Right cardiac atrium (tissue), 5 donors: ENCODE data around the gene SORL1-AS1.

Experiments used
- ATAC-seq, 2 donors: fragments of 200-7000 bp; cut with Tn5 transposase; one replicate each; pipeline versions ENCODE4 v1.8.0 to v1.9.1; 2020; ENCODE audit warnings: moderate library complexity in 2 of 2, mild to moderate bottlenecking in 1 of 2
- DNase-seq, 3 donors: peaks; one replicate each; pipeline ENCODE4 v3.0.0-alpha.2; 2020
- H3K27ac ChIP-seq: one replicate; pipeline ENCODE4 v1.5.1; 2013; ENCODE audit warnings: mild to moderate bottlenecking, low read length, control low read depth, moderate library complexity
- H3K27me3 ChIP-seq: one replicate; pipeline ENCODE4 v1.6.1; 2013; ENCODE audit not compliant: control insufficient read depth, insufficient read depth
- H3K4me1 ChIP-seq: one replicate; pipeline ENCODE4 v1.6.1; 2013; ENCODE audit warnings: low read length; ENCODE audit not compliant: control insufficient read depth, insufficient read depth
- H3K4me3 ChIP-seq: one replicate; pipeline ENCODE4 v1.5.1; 2013; ENCODE audit warnings: low read length, control low read depth
- H3K9me3 ChIP-seq: one replicate; pipeline ENCODE4 v1.6.1; 2013; ENCODE audit warnings: low read length; ENCODE audit not compliant: control insufficient read depth
- WGBS: extraction: QIAGEN DNeasy Blood & Tissue Kit; methylation state at CpG from one replicate; pipeline ENCODE4 v1.1.7; 2013; 5-methylcytosine and 5-hydroxymethylcytosine counted together
- intact Hi-C, 4 donors: fragments of 100-400 bp; cut with DNase I; formaldehyde crosslinking; loops; one replicate each; pipeline versions ENCODE4 v1.11.0 to v1.14.0; 2022 to 2023
- donor health status: healthy with polysubstance abuse.
- donor health status: DM: no; HTN: yes; CAD: no.
- donor health status: DM: no; HTN: no; CAD: no.
- donor health status: DM: no; HTN: yes; CAD: no; lungs with severe emphysema.
- donor health status: DM: yes; HTN: yes; CAD: no.

SORL1-AS1 gene

GRCh38 chr11:121460941-121461514, 8.3 kb upstream of the SORL1-AS1 start:
- Histone ChIP-seq H3K4me3 (no peak overlapping the region), H3K27ac (no peak overlapping the region), H3K9me3 (no peaks in the 10 kb centered on the region), H3K27me3 (no peaks in the 10 kb centered on the region), H3K4me1 (peaks cover 2% of the 10 kb centered on the region)
- ATAC-seq (no peak), DNase-seq (no peak)
- WGBS, result 77% methylated on average over 4 of the region's 4 CpGs
- intact Hi-C loops, result no loop called here

GRCh38 chr11:121459413-121460017, 6.7 kb upstream of the SORL1-AS1 start:
- Histone ChIP-seq H3K4me1 (no peaks in the 10 kb centered on the region), H3K27ac (no peak overlapping the region), H3K4me3 (no peak overlapping the region), H3K27me3 (no peaks in the 10 kb centered on the region), H3K9me3 (no peaks in the 10 kb centered on the region)
- no peak for ATAC-seq
- intact Hi-C loops, result loop anchor here in 2 of 4 donors (10.0 kb wide), 1 partner anchor 115 kb away; no protein-coding TSS in a partner anchor
- no peak for DNase-seq
- WGBS, result 75% methylated on average over 7 of the region's 7 CpGs

GRCh38 chr11:121458551-121458950, 5.8 kb upstream of the SORL1-AS1 start:
- ATAC-seq (no peak), DNase-seq (no peak)
- no peak overlapping the region for H3K4me3 ChIP-seq
- peaks cover 2% of the 10 kb centered on the region for H3K4me1 ChIP-seq
- WGBS, result 95% methylated on average over 9 of the region's 9 CpGs
- intact Hi-C loops, result loop anchor here in 2 of 4 donors (10.0 kb wide), 1 partner anchor 116 kb away; no protein-coding TSS in a partner anchor
- no peak overlapping the region for H3K27ac ChIP-seq
- H3K27me3 ChIP-seq, result no peaks in the 10 kb centered on the region
- no peaks in the 10 kb centered on the region for H3K9me3 ChIP-seq

GRCh38 chr11:121456816-121457431, 4.2 kb upstream of the SORL1-AS1 start:
- Histone ChIP-seq H3K27me3 (no peaks in the 10 kb centered on the region), H3K27ac (no peak overlapping the region), H3K9me3 (no peaks in the 10 kb centered on the region), H3K4me3 (no peak overlapping the region), H3K4me1 (peaks cover 2% of the 10 kb centered on the region)
- 71% methylated on average over 11 of the region's 11 CpGs for WGBS
- ATAC-seq (no peak), DNase-seq (no peak)
- intact Hi-C loops, result loop anchor here in 2 of 4 donors (10.0 kb wide), 1 partner anchor 118 kb away; no protein-coding TSS in a partner anchor

- WGBS, result 92% methylated on average over 2 of the region's 2 CpGs
- Histone ChIP-seq H3K27ac (no peak overlapping the region), H3K4me3 (no peak overlapping the region), H3K27me3 (no peaks in the 10 kb centered on the region), H3K9me3 (no peaks in the 10 kb centered on the region), H3K4me1 (peaks cover 2% of the 10 kb centered on the region)
- intact Hi-C loops, result loop anchor here in 2 of 4 donors (10.0 kb wide), 1 partner anchor 119 kb away; no protein-coding TSS in a partner anchor
- ATAC-seq (no peak), DNase-seq (no peak)
Measured at GRCh38 chr11:121456151-121456550, 3.4 kb upstream of the SORL1-AS1 start.

- 87% methylated on average over 3 of the region's 3 CpGs for WGBS
- Histone ChIP-seq H3K4me1 (peaks cover 2% of the 10 kb centered on the region), H3K4me3 (no peak overlapping the region), H3K27me3 (no peaks in the 10 kb centered on the region), H3K27ac (no peak overlapping the region), H3K9me3 (no peaks in the 10 kb centered on the region)
- DNase-seq (no peak), ATAC-seq (no peak)
- intact Hi-C loops, result loop anchor here in 2 of 4 donors (10.0 kb wide), 1 partner anchor 120 kb away; no protein-coding TSS in a partner anchor
Measured at GRCh38 chr11:121455115-121455514, 2.3 kb upstream of the SORL1-AS1 start.

DNA sequence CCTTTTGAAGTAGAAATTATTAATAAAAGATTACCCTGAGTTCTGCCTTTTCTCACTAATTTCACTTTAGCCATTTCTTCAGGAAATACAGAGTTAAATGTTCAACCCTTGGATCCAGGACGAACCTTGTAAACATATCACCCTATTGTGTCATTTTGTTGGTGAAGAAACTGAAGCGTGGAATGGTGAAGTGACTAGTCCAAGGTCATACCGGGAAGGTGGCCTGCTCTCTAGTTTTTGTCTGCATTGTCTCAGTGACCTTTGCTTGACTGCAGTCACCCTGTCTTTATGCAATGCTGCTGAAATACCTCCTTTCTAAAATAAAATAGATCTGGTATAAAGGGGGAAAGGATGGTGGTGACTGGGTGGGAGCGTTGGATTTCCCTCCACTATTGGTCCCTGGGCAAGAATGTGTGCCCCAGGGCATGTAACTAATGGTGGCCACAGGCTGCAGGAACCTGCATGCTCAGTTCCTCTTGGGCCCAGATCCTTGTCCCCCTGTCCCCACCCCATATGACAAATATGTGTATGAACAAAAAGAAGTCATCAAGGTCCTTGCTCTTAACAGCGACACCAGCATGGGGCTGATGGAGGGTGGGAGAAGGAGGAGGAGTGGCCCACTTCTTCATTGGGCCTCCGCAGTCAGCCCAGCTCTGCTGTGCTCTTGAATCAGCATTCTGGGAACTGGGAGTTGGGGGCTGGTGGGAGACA, 977 bp upstream of the SORL1-AS1 start:
- H3K4me3 ChIP-seq, result no peak overlapping the region
- ATAC-seq (no peak), DNase-seq (no peak)
- H3K4me1 ChIP-seq, result peaks cover 2% of the 10 kb centered on the region
- 77% methylated on average over 6 of the region's 6 CpGs for WGBS
- no peaks in the 10 kb centered on the region for H3K27me3 ChIP-seq
- intact Hi-C loops, result loop anchor here in 2 of 4 donors (5.0 to 10.0 kb wide), 2 partner anchors 121 to 126 kb away; no protein-coding TSS in a partner anchor
- H3K27ac ChIP-seq, result no peak overlapping the region
- H3K9me3 ChIP-seq, result no peaks in the 10 kb centered on the region

GRCh38 chr11:121451986-121452608, 670 bp downstream of the SORL1-AS1 start, which contains the start of gene SORL1:
TSS of gene SORL1 (plus strand) at chr11:121452314. CDS start at chr11:121452332, 18 bp downstream.
- Histone ChIP-seq H3K4me1 (peaks cover 2% of the 10 kb centered on the region), H3K27me3 (no peaks in the 10 kb centered on the region), H3K27ac (no peak within 1 kb of the TSS), H3K9me3 (no peaks in the 10 kb centered on the region), H3K4me3 (peak within 1 kb of the TSS; percentile 37)
- WGBS, result under 1% methylated on average over 89 of the region's 89 CpGs
- DNase-seq (peak; percentile 72 to 93 (median 90)), ATAC-seq (peak; percentile 92 to 95)
- intact Hi-C loops, result loop anchor here in 2 of 4 donors (5.0 to 10.0 kb wide), 2 partner anchors 123 to 125 kb away; no protein-coding TSS in a partner anchor

- Histone ChIP-seq H3K27ac (no peak overlapping the region), H3K4me1 (peaks cover 2% of the 10 kb centered on the region), H3K27me3 (no peaks in the 10 kb centered on the region), H3K9me3 (no peaks in the 10 kb centered on the region), H3K4me3 (peak overlapping the region; percentile 37)
- ATAC-seq (peak; percentile 28 to 38), DNase-seq (no peak)
- 38% methylated on average over 22 of the region's 22 CpGs for WGBS
- intact Hi-C loops, result loop anchor here in 2 of 4 donors (5.0 to 10.0 kb wide), 2 partner anchors 123 to 124 kb away; no protein-coding TSS in a partner anchor
Measured at GRCh38 chr11:121451178-121451985, 1.4 kb downstream of the SORL1-AS1 start.

- ATAC-seq, result no peak
- H3K9me3 ChIP-seq, result no peaks in the 10 kb centered on the region
- peaks cover 2% of the 10 kb centered on the region for H3K4me1 ChIP-seq
- no peaks in the 10 kb centered on the region for H3K27me3 ChIP-seq
- H3K4me3 ChIP-seq, result no peak overlapping the region
- 85% methylated on average over 1 of the region's 1 CpG for WGBS
- no peak overlapping the region for H3K27ac ChIP-seq
- DNase-seq, result no peak
- intact Hi-C loops, result loop anchor here in 2 of 4 donors (5.0 to 10.0 kb wide), 2 partner anchors 123 to 124 kb away; no protein-coding TSS in a partner anchor
Measured at GRCh38 chr11:121450401-121450800, 2.4 kb downstream of the SORL1-AS1 start.
